HEK293 (cell line): ENCODE results near the gene PHF21A.
A peak's percentile ranks its signal among the peaks of the same experiment; 100 is the strongest.

Source experiments
- CTCF ChIA-PET: fragments of 350-600 bp; formaldehyde crosslinking; extraction: SDS; loops from one replicate; lab custom pipeline; 2021; ENCODE audit warnings: antibody characterized with exemption; lab: Yijun Ruan, JAX
- POLR2A ChIA-PET: fragments of 300-600 bp; formaldehyde crosslinking; extraction: SDS; loops from one replicate; lab custom pipeline; 2020; ENCODE audit warnings: antibody characterized with exemption, inconsistent platforms; lab: Yijun Ruan, JAX
- H3K27ac ChIP-seq: fragments of 200-500 bp; sonication (Bioruptor generic); 2 replicates; pipeline ENCODE4 v1.5.1; 2014; ENCODE audit warnings: low read depth, low read length, control low read depth, inconsistent platforms; ENCODE audit errors: extremely low read depth
- H3K36me3 ChIP-seq, 2 experiments: fragments of 200-500 bp in 1 of 2; sonication (Bioruptor generic) in 1 of 2; 1 replicate in 1 of 2; 2 replicates in 1 of 2; pipeline ENCODE4 v1.5.1; 2014 to 2017; ENCODE audit warnings: inconsistent platforms in 2 of 2, low read length in 2 of 2; ENCODE audit not compliant: control insufficient read depth in 2 of 2, insufficient read depth in 1 of 2
- H3K4me1 ChIP-seq: fragments of 200-500 bp; sonication (Bioruptor generic); 2 replicates; pipeline ENCODE4 v1.5.1; 2014; ENCODE audit warnings: mild to moderate bottlenecking, low read length, inconsistent platforms; ENCODE audit not compliant: control insufficient read depth, insufficient read depth
- H3K4me3 ChIP-seq: 2 replicates; pipeline ENCODE4 v1.5.1; 2011; ENCODE audit warnings: low read depth, mild to moderate bottlenecking, control low read depth, low read length, moderate library complexity
- H3K9me3 ChIP-seq: fragments of 200-500 bp; sonication (Bioruptor generic); 2 replicates; pipeline ENCODE4 v1.5.1; 2014; ENCODE audit warnings: low read depth, low read length, inconsistent platforms; ENCODE audit not compliant: control insufficient read depth, insufficient read depth
- PRDM1 ChIP-seq: fragments of 450-650 bp; formaldehyde crosslinking; IDR thresholded peaks from 2 replicates; pipeline ENCODE4; 2016; ENCODE audit warnings: missing biosample characterization, missing genetic modification characterization
- ZBTB17 ChIP-seq: fragments of 450-650 bp; formaldehyde crosslinking; IDR thresholded peaks from 2 replicates; pipeline ENCODE4 v1.5.1; 2016; ENCODE audit warnings: missing biosample characterization, missing genetic modification characterization
- ZIC2 ChIP-seq: fragments of 450-650 bp; formaldehyde crosslinking; IDR thresholded peaks from 2 replicates; pipeline ENCODE4 v1.5.1; 2016; ENCODE audit warnings: missing biosample characterization, missing genetic modification characterization
- ZNF121 ChIP-seq: fragments of 450-650 bp; formaldehyde crosslinking; IDR thresholded peaks from 2 replicates; pipeline ENCODE4 v1.5.1; 2016; ENCODE audit warnings: missing biosample characterization, missing genetic modification characterization
- ZNF146 ChIP-seq: fragments of 450-650 bp; formaldehyde crosslinking; IDR thresholded peaks from 2 replicates; pipeline ENCODE4 v1.5.1; 2016; ENCODE audit warnings: missing biosample characterization, missing genetic modification characterization
- ZNF514 ChIP-seq: fragments of 450-650 bp; formaldehyde crosslinking; IDR thresholded peaks from 2 replicates; pipeline ENCODE4 v1.5.1; 2016; ENCODE audit warnings: missing biosample characterization, missing genetic modification characterization
- ZNF521 ChIP-seq: fragments of 450-650 bp; formaldehyde crosslinking; IDR thresholded peaks from 2 replicates; pipeline ENCODE4 v1.5.1; 2017; ENCODE audit warnings: missing biosample characterization, mild to moderate bottlenecking, missing genetic modification characterization
- ZNF610 ChIP-seq: fragments of 450-650 bp; formaldehyde crosslinking; IDR thresholded peaks from 2 replicates; pipeline ENCODE4 v1.5.1; 2016; ENCODE audit warnings: missing biosample characterization, missing genetic modification characterization, borderline replicate concordance
- ZNF624 ChIP-seq: fragments of 450-650 bp; formaldehyde crosslinking; IDR thresholded peaks from 2 replicates; pipeline ENCODE4 v1.5.1; 2017; ENCODE audit warnings: missing biosample characterization, missing genetic modification characterization
- ZNF660 ChIP-seq: fragments of 450-650 bp; IDR thresholded peaks from 2 replicates; pipeline ENCODE4 v1.5.1; 2018; ENCODE audit warnings: missing biosample characterization, mild to moderate bottlenecking, missing genetic modification characterization
- TF ChIP-seq, protein P1 (sequence below): fragments of 450-650 bp; formaldehyde crosslinking; IDR thresholded peaks from 2 replicates; pipeline ENCODE4 v1.5.1; 2017; ENCODE audit warnings: missing biosample characterization, missing genetic modification characterization
- TF ChIP-seq, protein P2 (sequence below): fragments of 450-650 bp; formaldehyde crosslinking; IDR thresholded peaks from 2 replicates; pipeline ENCODE4 v1.5.1; 2016; ENCODE audit warnings: missing biosample characterization, missing genetic modification characterization, borderline replicate concordance

The PHF21A gene

DNA sequence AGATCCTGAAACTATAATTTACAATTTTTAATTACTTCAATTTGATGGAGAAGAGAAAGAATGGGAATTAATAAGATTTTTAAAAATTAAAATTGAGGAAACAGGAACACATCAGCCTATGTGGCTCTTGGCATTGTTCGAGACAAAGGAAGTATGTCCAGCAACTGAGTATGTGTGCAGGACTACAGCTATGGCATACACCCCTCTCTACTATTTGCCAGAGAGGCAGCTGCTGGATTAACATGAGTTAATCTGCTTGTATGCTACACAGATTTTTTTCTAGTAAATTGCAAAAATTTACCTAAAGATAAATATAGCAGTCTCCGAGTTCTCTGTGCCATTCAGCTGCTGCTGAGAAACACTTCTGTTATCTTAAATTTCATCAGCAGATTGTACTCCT lies 70.6 kb downstream of the PHF21A start:
- no peak overlapping the region for H3K27ac ChIP-seq
- POLR2A ChIA-PET, result no interaction called here
- H3K4me1 ChIP-seq, result peaks cover 5% of the 10 kb centered on the region
- H3K9me3 ChIP-seq, result no peaks in the 10 kb centered on the region
- no peak for TF ChIP-seq ZNF660
- CTCF ChIA-PET, result no interaction called here
- H3K4me3 ChIP-seq, result no peak overlapping the region
- peaks cover 0 to 5% of the 10 kb centered on the region in 2 experiments; a peak in 1 of 3 replicates for H3K36me3 ChIP-seq

DNA sequence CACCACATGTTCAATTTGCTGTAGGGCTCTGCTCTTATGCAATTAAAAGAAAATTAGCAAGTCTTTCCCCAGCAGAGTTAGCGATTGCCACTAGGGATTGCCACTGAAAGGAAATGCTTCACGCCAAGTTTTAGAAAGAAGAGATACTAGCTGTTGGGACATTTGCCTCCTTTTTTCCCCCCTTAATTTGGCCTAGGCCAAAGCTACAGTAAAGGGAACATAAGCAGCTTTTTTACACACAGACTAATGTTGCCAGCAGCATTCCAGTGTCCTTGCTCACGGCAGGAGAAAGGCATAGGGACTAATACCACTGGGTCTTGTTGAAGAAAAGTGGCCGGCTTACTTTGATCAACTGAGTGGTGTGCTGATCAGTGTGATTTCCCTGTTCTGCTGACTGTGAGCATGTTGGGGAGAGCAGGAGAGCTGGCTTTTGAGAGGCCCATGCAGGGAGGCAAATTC lies 71.2 kb downstream of the PHF21A start:
- Histone ChIP-seq H3K4me1 (peaks cover 5% of the 10 kb centered on the region), H3K9me3 (no peaks in the 10 kb centered on the region), H3K4me3 (no peak overlapping the region), H3K36me3 (peaks cover 0 to 5% of the 10 kb centered on the region in 2 experiments; a peak in 1 of 3 replicates), H3K27ac (no peak overlapping the region)
- TF ChIP-seq PRDM1 (tag by site-specific recombination) (peak; percentile 69), ZNF514 (tag by site-specific recombination) (no peak)
- TF ChIP-seq, protein P1, sequence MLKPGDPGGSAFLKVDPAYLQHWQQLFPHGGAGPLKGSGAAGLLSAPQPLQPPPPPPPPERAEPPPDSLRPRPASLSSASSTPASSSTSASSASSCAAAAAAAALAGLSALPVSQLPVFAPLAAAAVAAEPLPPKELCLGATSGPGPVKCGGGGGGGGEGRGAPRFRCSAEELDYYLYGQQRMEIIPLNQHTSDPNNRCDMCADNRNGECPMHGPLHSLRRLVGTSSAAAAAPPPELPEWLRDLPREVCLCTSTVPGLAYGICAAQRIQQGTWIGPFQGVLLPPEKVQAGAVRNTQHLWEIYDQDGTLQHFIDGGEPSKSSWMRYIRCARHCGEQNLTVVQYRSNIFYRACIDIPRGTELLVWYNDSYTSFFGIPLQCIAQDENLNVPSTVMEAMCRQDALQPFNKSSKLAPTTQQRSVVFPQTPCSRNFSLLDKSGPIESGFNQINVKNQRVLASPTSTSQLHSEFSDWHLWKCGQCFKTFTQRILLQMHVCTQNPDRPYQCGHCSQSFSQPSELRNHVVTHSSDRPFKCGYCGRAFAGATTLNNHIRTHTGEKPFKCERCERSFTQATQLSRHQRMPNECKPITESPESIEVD, result no peak
- TF ChIP-seq, protein P2, sequence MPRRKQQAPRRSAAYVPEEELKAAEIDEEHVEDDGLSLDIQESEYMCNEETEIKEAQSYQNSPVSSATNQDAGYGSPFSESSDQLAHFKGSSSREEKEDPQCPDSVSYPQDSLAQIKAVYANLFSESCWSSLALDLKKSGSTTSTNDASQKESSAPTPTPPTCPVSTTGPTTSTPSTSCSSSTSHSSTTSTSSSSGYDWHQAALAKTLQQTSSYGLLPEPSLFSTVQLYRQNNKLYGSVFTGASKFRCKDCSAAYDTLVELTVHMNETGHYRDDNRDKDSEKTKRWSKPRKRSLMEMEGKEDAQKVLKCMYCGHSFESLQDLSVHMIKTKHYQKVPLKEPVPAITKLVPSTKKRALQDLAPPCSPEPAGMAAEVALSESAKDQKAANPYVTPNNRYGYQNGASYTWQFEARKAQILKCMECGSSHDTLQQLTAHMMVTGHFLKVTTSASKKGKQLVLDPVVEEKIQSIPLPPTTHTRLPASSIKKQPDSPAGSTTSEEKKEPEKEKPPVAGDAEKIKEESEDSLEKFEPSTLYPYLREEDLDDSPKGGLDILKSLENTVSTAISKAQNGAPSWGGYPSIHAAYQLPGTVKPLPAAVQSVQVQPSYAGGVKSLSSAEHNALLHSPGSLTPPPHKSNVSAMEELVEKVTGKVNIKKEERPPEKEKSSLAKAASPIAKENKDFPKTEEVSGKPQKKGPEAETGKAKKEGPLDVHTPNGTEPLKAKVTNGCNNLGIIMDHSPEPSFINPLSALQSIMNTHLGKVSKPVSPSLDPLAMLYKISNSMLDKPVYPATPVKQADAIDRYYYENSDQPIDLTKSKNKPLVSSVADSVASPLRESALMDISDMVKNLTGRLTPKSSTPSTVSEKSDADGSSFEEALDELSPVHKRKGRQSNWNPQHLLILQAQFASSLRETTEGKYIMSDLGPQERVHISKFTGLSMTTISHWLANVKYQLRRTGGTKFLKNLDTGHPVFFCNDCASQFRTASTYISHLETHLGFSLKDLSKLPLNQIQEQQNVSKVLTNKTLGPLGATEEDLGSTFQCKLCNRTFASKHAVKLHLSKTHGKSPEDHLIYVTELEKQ, result no peak
- CTCF ChIA-PET, result no interaction called here
- POLR2A ChIA-PET, result no interaction called here

DNA sequence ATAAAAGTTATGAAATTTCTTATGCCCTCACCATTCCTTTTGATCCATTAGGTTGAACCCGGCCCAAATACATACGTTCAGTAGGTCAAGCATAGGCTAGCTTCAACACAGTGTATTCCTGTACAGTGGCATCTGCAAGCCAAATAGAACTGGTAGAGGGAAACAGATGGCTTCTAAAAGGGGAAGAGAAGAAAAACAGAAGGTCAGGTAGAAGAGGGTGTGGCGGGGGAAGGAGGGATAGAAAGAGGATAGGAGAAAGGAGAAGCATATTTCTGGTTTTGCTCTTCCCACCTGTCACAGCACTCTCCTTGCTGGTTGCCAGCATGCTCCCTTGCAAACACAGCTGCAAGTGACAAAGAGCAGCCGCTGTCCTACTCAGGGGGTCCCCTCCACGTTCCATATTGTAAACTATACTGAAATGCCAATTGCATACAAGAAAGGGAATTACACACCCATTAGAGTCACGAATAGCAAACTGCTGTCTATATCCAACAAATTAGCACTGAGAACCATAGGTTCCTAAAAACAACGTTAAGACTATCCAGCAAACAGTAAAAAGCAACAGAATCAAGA lies 71.8 kb downstream of the PHF21A start:
- Histone ChIP-seq H3K4me3 (no peak overlapping the region), H3K4me1 (peaks cover 5% of the 10 kb centered on the region), H3K9me3 (no peaks in the 10 kb centered on the region), H3K36me3 (peaks cover 0 to 5% of the 10 kb centered on the region in 2 experiments; a peak in 1 of 3 replicates), H3K27ac (no peak overlapping the region)
- CTCF ChIA-PET, result no interaction called here
- TF ChIP-seq ZNF624 (tag by site-specific recombination), result no peak
- TF ChIP-seq ZNF121, result no peak
- TF ChIP-seq ZNF521, result no peak
- peak; percentile 61 for TF ChIP-seq ZIC2 (tag by site-specific recombination)
- no peak for TF ChIP-seq ZBTB17
- POLR2A ChIA-PET, result no interaction called here

DNA sequence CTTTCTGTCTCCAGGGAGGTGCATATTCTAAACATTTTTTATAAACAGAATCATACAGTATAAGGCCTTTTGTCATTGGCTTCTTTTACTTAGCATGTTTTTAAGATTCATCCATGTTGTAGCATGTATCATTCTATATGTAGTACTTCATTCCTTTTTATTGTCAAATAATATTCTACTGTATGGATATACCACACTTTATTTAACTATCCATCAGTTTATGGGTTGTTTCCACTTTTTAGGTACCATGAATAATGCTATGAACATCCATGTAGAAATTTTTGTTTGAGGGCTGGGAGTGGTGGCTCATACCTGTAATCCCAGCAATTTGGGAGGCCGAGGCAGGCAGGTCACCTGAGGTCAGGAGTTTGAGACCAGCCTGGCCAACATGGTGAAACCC lies 73.1 kb downstream of the PHF21A start:
- Histone ChIP-seq H3K4me1 (peaks cover 5% of the 10 kb centered on the region), H3K4me3 (no peak overlapping the region), H3K36me3 (peaks cover 0 to 5% of the 10 kb centered on the region in 2 experiments; a peak in 1 of 3 replicates), H3K9me3 (no peaks in the 10 kb centered on the region), H3K27ac (no peak overlapping the region)
- TF ChIP-seq ZNF146 (tag by site-specific recombination) (peak; percentile 61), ZNF610 (tag by site-specific recombination) (no peak)
- CTCF ChIA-PET, result no interaction called here
- POLR2A ChIA-PET, result no interaction called here
